NCI-H460 (cell line): ENCODE measurements around the gene CILP2. TPM values are rescaled to one million over a fixed set of nuclear protein-coding genes. Genes with fewer than 3 reads are reported as not detected.

Experiments
- DNase-seq: peaks from one replicate; pipeline ENCODE4 v3.0.0-alpha.2; 2016; ENCODE audit warnings: low read depth; ENCODE audit errors: extremely low read depth
- total RNA-seq: library from RNA; depleted of rRNA; stranded (reverse); fragments of >200 nt; shearing (Covaris generic); gene quantifications from 2 replicates; pipeline ENCODE4 v1.2.3, GENCODE V29; 2014

The CILP2 gene
- total RNA-seq, 1 experiment from 2014 or later, result 0.02 TPM

DNA sequence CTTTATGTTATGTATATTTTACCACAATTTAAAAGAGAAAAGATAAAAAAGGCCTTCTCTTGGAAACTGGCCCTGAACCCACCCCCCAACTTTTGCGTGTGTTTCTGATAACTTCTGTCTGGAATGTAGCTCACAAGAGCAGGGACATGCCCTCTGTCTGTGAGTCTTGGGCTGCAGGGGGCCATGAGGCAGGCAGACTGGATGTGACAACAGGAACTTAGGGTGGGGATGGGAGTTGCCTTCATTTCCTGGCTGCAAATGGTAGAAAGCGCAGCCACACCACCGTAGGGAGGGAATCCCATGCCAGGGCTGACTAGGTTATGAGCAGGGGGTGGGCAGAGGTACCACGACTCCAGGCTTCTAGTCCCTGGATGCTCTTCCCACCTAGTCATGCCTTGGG is 21.9 kb downstream of the CILP2 start:
- DNase-seq, result no peak

DNA sequence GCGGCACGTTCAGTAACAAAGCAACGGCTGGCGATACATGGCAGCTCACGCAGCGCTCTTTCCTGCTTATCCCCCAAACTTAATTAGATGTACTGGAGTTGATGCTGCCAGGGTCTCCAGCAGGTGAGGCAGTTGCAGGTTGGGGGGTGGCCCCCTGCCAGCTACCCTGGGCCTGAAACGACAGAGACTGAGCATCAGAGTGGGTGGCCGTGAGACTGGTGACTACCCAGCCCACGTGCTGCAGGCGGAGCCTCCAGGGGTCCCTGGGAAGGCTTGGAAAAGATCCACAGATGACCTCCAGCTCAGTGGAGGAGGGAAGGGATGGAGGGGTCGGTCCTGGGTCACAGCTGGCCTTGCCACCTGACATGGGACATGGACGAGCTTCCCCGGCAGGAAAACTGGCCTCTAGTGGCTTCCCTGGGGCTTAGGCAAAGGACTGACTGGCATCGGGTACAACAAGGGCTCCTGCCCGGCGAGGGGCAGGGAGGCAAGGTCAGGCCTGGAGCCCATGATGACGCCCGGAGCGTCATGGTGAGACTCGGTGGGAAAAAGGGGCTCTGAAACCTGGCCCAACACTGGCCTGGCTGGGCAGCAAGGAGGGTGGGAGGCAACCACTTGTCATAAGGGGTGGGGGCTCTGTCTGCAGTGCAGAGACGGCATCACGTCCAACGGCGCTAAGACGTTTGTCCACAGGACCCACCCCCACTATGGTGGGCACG is 24.0 kb downstream of the CILP2 start:
- no peak for DNase-seq

DNA sequence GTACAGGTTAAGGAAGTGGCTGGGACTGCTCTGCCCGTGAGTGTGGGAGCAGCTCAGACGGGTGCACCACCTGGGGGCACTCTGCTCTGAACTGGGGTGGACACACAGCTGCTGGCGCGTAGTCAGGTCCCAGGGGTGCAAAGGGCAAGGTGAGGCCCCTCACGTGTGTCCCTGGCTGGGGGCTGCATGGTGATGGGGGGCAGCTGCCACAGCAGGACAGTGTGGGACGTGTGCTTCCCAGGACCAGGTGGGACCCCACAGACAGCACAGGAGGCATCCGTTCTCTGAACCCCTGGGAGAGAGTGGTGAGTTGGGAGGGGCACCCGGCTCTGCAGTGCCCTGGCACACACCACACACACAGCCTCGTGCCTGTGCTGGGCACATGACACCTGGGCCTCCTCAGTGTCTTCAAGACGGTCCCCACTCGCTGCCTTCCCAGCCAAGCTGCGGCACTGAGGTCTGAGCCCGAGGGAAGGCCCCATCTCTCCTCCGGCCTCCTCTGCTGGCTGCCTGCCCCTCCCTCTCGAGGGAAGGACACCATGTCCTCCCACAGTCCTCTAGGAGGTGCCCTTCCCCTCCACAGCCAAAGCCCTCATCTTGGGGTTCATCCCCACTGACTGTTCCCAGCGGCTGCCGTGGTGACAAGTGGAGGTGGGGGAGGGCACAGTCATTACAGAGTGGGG is 24.7 kb downstream of the CILP2 start:
- no peak for DNase-seq

DNA sequence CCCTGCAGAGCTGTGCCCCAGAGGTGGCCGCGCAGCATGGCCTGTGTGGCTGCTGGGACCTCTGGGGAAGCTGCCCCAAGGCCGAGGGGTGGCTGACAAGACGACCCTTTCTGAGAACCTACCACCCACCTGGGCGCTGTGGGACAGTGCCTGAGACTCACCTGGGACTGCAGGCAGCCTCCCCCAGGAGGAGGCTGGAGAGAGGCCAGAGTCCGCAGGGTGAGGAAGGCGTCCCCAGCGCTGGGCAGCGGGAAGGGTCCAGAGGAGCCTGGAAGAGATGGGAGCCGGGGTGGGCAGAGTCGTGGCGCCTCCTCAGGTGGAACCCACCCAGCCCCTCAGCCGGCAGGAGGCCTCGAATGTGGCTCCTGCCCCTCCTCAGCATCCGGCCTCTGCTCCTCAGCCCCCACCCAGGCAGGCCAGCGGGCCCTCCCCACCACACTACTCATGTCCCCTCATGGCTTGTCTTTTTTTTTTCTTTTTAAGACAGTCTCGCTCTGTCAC is 25.3 kb downstream of the CILP2 start:
- no peak for DNase-seq

DNA sequence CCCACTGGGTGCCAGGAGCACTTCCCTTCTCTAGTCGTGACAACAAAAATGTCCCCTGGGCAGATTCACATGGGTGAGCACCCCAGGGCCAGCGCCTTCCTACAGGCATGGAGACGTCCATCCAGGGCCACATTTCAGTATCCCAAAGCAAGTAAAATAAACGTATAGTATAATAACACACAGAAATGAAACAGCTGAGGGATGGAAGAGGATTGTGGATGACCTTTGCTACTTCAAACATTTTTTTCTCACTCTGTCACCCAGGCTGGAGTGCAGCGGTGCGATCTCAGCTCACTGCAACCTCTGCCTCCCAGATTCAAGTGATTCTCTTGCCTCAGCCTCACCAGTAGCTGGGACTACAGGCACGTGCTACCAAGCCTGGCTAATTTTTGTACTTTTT is 28.2 kb downstream of the CILP2 start:
- DNase-seq, result no peak

DNA sequence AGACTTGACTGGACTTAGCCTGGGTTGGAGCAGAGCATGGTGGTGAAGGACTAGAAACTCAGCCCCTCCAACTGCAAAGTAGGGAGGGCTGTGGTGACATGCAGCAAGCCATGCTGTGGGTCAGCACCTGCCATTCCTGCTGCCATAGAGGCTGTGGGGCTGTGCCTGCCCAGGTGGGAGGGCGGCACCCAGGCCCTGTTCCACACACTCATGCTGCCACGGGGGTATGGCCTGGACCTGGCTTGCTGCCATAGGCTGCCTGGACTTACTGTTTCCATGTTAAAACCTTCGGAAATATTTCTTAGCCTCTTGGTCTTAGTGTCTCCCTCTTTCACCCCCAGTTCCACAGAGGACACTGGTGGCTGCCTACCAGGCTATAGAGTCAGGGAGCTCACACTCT is 29.3 kb downstream of the CILP2 start:
- no peak for DNase-seq

DNA sequence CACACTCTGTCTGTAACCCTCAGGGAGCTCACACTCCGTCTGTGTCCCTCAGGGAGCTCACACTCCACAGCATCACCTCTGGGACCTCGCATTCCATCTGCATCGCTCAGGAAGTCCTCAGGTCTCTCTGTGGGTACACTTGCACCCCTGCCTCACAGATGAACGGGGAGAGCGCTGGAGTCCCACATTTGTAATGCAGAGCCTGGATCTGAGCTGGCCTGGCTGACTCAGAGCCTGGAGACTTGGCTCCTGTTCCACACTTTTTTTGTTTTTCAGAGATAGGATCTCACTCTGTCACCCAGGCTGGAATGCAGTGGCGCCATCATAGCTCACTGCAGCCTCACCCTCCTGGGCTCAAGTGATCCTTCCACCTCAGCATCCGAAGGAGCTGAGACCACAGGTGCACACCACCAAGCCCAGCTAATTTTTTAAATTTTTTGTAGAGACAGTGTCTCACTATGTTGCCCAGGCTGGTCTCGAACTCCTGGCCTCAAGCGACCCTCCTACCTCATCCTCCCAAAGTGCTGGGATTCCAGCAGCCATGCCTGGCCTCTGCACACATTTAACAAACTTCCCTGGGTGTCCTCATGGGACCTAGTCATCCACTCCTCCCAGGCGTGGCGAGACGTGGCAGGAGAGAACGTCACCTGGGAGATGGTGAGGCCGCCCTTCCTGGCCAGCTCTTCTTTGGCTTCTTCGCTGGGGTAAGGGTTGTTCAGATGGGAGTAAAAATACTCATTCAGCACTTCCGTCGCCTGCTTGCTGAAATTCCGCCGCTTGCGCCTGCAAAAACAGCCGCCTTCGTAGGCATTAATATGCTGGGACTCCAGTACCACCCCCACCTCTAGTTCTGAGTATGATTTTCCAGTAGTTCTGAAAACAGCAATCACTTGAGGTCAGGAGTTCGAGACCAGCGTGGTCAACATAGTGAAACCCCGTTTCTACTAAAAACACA is 31.0 kb downstream of the CILP2 start:
- DNase-seq, result no peak

DNA sequence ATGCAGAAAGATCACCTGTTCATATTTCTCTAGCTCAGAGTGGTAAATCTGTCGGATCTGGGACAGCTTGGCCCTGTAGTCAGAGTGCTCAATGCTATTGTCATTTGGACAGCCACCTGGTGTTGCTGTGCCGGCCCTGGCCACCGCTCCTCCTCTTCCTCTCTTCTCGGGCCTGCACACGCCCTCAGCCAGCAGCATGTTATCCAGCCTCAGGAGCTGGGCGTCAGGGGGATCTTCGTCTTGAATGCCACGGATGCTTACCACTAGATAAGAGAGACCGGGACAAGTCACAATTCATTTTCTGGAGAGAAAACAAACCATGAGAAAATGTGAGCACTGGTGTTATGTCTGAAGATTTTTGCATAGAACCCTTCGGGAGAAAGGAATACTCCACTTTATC is 32.5 kb downstream of the CILP2 start:
- no peak for DNase-seq

DNA sequence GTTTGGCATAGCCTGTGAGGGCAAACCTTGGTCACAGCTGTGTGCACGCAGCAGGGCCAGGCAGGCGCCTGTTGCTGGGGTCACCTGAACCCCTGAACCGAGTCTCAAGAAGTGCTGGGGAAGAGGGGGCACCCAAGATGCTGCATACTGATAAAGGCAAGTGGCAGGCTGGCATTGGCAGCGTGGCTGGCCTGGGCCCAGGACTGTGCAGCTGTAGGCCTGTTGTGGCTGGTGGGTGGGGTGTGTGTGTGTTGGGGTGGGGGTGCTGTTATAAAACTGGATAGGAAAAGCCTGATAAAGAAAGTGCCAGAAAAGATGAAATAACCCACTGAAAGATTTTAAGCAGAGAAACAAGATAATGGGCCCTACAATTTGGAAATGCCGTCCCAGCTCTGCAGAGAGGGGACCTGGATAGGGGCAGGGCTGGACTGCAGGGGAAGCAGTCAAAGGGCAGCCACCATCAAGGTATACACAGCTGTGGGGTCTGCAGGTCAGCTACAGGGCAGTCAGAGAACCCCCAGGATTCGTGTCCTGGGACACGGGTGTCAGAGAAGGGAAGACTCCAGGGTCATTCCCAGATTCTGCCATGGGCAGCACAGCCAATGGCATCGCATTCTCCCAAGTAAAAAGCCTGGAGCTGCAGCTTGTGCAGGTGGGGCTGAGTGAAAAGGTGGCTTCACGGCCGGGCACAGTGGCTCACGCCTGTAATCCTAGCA is 33.2 kb downstream of the CILP2 start:
- no peak for DNase-seq

DNA sequence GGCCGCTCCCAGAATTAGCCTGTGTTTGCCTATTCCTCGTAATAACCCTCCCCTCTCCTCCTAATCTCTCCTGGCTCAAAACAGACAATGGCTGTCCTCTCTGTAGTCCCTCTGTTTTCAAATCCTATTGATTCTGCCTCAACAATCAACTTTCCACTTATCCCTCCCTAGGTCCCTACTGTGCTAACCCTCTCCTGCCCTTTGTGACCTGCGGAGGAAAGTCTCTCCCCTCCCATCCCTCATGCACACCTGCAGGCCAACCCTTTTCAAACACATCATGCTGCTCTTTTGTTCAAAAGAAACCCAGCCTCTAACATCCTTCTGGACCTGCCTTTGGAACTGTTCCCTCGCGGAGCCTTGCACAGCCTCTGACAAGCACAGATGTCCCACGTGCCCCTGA is 37.3 kb downstream of the CILP2 start:
- no peak for DNase-seq

DNA sequence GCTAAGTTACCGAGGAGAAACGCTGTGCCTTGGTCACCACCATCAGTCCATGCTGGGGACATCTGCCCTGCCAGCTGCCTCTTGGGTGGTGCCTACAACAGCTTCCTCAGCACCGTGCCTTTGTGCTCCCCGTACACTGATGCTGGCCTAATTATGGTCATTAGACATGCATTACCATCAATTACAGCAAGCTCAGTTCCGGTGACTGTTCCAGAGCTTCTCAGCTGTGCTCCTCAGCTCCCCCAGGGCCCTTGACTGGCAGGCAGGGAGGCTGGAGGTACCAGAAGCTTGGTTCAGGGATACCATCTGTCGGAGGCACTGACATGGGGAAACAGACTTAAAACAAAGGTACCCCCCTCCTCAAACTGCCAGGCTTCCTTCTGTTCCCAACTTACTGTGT is 40.2 kb downstream of the CILP2 start:
- no peak for DNase-seq

DNA sequence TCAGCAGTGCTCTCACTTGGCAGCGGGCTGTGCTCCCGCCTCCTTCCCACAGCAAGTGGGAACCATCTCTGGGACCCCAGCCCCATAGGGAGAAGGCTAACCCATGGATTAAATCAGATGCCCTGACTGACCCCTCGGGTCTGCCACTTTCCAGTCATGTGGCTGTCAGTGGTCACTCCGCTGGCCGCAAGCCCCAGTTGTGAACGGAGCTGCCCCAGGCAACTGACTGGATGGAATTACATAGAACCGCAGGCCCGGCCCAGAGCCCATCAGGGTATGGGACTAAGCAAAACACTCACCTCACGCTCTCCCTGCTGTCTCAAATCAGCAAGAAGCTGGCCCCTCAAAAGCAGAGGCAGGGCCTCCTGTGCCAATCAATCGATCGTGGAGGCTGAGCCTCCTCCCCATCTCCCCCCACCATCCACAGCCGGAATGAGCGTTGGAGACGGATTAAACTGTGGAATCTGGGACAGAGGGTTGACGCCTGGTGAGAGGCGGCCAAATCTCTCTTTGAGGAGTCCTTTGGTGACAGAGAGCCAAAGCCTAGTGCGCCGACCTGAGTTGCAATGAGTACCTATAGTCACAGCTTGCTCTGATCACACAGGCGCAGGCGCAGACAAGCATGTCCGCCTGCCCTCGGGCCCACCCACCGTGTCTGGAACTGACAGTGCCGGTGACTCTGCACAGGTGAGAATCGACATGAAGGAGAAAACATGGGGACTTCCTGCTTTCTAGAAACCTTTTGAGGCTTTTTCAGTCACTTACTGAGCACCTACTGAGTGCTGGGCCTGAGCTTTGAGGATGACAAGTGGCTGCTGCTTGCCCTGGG is 41.7 kb downstream of the CILP2 start:
- no peak for DNase-seq

DNA sequence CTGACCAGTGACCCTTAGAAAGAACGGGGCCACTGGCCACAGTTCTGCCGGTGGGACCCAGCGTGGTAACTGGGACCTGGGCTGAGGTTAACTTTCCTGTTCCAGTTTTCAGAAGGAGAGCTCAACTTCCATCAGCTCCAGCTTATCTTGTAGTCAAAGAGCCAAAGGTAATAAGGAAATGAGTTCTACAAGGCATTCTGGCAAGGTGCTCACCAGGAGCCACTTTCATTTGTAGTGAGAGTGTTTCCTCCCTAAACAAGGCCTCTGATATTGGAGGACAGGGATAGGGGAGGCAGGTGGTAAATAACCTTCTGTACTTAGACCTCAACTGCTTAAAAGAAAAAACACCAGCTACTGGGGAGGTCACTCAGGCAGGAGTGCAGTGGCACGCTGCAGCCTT is 42.4 kb downstream of the CILP2 start:
- no peak for DNase-seq

DNA sequence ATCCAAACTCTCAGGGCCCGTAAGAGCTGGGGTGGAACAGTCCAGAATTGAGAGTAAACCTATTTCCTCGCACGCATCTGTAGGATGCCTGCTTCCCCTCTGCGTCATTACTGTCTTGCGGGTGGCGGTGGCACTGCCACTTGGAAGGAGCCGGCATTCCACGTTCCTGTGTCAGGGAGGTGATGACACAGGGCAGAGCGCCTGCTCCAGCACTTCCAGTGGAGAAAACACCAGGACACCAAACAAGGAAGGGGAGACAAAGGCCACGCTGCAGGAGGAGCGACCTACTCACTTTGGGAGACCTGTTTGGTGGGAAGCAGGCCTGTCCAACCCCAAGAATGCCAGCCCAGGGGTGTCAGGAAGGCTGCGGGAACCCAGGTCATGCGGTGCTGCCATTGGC is 43.3 kb downstream of the CILP2 start:
- DNase-seq, result no peak

DNA sequence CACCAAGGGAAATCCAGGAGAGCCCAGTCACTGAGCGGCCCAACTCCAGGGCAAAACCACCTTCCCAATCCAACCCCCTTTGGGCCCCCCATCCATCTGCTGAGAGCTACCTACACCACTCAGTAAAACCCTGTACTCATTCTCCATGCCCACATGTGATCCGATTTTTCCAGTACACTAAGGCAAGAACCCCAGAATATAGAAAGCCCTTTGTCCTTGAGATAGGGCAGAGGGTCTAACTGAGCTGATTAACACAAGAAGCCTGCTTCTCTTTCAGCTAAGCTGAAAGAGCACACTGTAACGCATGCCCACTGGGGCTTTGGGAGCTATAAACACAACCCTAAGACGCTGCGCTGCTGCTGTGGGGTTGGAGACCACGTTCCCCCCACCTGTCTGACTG is 44.4 kb downstream of the CILP2 start:
- no peak for DNase-seq

DNA sequence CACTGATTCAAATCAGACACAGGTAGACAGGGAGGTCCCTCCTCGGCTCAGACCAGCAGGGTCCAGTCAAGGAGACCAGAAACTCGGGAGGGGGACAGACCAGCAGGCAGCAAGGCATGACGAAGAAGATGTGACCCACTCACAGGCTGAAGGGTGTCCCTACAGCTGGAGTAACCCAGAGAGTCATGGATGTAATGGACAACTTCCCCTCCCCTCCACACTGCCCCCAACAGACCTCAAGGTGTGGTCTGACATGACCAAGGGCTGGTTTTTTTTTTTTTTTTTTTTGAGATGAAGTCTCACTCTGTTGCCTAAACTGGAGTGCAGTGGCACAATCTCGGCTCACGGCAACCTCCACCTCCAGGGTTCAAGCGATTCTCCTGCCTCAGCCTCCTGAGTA is 46.3 kb downstream of the CILP2 start:
- DNase-seq, result no peak

DNA sequence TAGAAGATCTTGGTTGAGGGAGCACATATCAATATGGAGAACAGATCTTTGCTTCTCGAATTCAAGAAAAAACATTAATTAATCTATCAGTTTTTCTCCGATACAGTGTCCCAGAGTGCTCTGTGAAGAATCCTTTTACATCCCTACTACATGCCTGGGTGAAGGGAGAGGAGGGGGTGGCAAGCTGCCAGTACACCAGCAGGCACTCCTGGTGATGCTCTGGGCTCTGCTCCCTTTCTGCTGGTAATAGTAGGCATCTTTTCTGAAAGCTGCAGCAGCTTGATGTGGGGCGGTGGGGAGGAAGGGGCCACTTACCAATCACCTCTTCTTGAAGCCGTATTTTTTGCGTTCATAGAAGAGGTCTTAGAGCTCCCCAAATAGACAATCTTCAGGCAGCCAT is 49.7 kb downstream of the CILP2 start:
- DNase-seq, result no peak

DNA sequence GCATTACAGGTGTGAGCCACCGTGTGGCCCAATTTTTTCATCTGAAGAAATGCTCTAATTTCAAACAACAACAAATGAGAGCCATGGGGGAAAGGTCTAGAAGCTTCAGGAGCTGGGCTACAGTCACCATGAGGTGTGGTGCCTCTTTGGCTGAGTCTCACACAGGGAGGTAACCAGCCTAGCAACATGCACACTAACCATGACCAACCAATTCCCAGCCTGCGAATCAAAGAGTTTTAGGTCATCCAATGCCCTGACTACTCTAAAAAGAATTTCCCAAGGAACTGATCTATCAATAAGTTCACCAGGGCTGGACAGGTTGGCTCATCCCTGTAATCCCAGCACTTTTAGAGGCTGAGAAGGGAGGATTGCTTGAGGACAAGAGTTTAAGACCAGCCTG is 50.5 kb downstream of the CILP2 start:
- no peak for DNase-seq

DNA sequence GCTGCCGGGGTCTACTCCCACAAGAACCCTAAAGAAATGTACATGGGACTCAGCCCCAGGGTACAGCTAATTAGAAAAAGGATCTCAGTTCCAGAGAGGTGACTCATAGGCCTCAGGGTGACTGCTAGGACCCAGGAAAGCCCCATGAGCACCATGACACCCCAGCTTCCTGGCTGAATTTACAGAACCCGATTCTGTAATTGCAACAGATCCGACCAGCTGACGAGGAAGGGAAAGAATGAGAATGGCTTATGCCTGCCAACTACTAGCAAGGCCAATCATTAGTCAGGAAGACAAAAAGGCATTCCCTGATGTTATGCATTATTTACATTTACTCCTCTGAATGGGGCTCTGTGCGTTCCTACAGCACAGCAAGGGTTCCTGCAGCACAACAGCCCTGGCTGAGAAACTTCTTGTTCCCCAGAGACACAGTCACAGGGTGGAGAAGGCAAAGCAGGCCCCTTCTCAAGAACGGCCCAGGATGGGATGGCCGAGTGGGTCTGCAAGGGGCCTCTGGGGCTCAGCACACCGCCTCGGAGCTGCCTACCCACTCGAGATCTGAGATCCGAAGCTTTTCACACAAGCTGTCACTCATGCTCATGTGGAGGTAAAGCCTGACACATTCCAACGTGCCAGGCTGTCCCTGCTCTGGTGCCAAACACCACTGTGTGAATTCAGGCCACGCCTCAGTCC is 53.2 kb downstream of the CILP2 start:
- peak; percentile 46 for DNase-seq
